Stimulated activated CD4-positive, alpha-beta T cell treated with anti-CD3 and anti-CD28 coated beads, TNF-alpha, amount 100 ng/mL, for 1 hour (primary cell): ENCODE data around the gene SKIC2.
"Not testable (repeated sequence)": the region's sequence is repeated elsewhere in the genome, so short reads cannot be mapped to it uniquely, and the experiment has no call there.

Experiments
- DNase-seq, 3 donors: peaks; one replicate each; pipeline ENCODE4 v3.0.0-alpha.2; 2020; ENCODE audit warnings: low read depth in 3 of 3, low spot score in 1 of 3

Gene SKIC2

DNA sequence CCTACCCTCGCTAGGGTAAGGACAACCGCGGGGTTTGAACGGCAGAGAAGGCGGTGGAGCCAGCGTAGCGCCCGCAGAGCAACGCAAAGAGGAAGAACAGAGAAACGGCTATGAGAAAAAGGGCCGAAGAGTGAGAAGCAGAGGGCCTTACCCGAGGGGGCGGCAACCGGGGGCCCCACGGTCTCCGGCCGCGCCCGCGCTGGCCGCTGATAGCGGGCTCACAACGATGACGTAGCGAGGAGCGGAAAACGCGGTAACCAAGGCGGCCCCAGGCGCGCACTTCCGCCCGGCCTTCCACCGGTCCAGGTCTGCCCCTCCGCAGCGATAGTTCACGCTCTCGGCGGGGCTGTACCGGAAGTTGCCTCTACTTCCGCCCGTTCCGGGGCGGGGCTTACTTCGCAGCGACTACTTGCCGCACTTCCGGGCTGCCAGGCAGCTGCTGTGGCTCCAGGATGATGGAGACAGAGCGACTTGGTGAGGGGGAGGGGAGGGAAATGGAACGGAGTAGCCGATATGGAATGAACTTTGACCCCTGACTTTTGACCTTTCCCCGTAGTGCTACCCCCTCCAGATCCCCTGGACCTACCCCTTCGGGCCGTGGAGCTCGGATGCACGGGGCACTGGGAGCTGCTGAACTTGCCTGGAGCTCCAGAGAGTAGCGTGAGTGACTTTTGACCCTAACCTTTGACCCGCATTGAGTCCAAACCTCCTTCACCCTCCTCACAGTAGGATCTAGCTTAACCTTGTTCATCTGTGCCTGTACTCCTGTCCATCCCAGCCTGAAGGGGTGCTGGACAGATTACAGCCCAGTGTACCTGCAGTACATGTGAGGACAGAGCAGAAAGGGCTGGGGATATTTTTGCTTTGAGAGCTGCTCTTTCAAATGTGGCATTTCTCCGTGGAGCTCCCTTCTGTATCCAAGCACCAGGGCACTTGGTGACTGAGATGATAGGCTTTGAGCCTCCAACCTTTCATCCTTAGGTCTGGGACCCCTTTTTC, at the start of gene SKIC2, which contains the start of gene NELFE:
Gene SKIC2 (plus strand): TSS at position 435 of the 999 bp plus-strand sequence. CDS start 18 bp downstream, at position 453.
Gene NELFE (minus strand): TSS at position 231 of the 999 bp plus-strand sequence. CDS start 525 bp downstream, outside the sequence.
- peak; percentile 94 to 95 (median 95) for DNase-seq

DNA sequence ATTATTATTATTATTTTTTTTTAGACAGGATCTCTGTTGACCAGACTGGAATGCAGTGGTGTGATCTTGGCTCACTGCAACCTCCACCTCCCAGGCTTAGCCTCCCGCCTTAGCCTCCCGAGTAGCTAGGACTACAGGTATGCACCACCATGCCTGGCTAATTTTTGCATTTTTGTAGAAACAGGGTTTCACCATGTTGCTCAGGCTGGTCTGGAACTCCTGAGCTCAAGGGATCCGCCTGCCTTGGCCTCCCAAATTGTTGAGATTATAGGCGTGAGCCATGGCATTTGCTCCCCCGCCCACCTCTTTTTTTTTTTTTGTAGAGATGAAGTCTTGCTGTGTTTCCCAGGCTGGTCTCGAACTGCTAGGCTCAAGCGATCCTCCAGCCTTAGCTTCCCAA, 49.7 kb upstream of the SKIC2 start:
- not testable (repeated sequence) for DNase-seq

DNA sequence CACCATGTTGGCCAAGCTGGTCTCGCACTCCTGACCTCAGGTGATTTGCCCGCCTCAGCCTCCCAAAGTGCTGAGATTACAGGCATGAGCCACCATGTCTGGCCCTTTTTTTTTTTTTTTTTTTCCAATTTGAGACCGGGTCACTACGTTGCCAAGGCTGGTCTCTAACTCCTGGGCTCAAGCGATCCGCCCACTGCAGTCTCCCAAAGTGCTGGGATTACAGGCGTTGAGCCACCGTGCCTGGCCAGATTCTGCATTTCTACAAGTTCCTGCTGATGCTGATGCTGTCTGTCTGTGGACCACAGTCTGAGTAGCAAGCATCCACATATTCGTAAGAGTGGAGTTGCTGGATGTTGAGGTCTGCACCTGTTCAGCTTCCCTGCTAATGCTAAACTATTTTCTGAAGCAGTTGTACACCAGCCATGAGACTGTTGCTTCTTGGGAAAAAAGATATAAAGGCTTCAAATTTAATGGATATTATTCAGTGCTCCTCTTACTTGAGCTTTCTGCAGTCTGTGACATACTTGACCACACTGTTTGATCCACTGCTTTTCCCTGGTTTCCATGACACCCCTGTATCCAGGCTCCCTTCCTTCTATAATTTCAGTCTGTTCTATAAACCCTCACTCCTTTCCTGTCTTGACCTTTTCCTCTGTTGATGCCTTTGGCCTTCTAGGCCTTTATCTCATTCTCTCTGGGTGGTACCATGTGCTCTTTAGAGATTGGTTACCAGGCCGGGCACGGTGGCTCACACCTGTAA, 47.0 kb upstream of the SKIC2 start:
- no peak for DNase-seq

DNA sequence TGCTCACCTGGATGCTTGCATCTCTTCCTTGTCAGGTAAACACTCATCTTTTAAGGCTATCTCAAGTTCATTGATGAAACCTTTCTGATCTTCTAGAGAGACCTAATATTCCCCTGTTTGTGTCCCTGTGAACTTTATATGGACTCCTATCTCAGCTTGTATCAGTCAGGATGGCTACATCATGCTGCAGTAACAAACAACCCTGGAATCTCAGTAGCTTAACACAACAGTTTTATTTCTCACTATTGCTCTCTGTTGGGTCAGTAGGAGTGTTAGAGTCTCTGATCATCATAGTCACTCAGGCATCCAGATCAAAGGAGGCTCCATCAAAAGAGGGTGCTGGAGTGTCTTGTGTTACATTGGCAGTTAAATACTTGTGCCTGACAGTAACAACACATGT, 43.6 kb upstream of the SKIC2 start:
- no peak for DNase-seq

DNA sequence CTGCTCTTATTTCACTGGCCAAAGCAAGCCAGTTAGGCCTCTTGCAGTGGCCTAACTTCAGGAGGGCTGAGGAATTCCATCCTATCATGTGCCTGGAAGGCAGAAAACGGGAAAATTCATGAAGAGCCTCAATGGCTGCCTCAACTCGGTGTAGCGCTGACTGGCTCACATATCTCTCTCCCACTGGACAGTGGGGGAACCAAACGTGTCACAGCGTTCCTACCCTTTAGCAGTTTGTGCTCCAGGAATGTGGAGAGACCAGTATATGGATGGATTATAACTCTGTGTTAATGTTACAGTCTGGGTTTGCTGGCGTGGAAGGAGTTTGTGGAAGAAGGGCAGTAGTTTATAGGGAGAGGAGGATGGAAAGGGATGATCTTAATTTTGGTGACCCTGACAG, 43.2 kb upstream of the SKIC2 start:
- no peak for DNase-seq

DNA sequence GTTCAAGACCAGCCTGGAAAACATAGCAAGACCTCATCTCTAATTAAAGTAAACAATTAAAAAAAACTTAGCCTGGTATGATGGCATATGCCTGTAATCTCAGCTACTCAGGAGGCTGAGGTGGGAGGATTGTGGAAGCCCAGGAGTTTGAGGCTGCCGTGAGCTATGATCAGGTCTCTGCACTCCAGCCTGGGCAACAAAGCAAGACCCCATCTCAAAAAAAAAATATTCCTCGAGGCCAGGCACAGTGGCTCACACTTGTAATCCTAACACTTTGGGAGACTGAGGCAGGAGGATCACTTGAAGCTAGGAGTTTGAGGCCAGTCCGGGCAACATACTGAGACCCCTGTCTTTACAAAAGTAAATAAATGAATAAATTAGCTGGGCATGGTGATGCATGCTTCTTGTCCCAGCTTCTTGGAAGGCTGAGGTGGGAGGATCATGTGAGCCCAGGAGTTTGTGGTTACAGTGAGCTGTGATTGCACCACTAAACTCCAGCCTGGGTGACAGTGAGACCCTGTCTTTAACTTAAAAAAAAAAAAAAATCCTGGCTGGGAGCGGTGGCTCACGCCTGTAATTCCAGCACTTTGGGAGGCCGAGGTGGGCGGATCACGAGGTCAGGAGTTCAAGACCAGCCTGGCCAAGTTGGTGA, 40.8 kb upstream of the SKIC2 start:
- DNase-seq: no peak

DNA sequence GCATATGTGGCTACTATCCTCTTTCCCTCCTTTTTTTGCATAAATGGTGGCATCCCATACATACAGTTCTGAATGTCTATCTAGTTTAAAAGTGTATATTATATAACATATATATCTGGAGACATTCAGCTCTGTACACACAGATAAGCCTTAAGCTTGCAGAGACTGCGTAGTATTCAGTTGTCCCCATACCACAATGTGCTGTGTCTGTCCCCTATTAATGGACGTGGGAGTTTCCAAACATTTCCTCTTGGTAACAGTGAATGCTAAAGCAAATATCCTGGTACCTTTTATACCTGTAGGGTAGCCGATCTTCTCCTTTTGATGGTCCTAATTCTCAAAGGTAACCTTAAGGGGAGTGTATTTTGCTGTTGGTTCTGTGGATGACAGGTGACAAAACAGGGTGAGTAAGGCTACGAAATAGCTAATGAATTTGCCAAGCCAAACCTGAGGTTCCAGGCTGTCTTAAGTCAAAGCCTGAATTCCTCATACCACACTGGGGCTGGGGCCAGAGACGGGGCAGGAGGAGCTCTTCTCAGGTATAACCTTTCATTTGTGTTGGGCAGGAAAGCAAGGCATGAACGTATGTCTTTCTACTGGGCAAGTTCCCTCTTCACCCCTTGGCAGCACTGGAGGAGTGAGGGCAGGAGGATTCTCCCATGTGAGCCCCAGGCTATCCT, 39.2 kb upstream of the SKIC2 start:
- DNase-seq: no peak

DNA sequence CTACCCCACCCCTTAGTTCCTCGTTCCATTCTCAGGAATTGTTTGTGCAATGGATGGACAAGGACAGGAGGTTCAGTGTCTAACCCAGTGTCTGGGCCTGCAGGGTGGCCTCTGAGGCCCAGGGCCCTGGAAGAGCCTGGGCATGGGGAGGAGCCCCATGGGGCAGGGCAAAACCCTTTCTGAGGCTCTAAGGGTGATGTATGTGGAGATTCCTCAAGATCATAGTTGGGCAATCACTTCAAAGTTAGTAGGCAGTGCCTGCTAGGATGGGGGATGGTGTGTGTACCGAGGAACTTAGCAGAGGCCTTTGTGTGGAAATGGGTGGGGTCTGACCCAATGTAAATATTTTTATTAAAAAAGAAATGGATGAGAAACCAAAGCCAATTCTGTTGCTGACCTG, 38.2 kb upstream of the SKIC2 start:
- DNase-seq: no peak

DNA sequence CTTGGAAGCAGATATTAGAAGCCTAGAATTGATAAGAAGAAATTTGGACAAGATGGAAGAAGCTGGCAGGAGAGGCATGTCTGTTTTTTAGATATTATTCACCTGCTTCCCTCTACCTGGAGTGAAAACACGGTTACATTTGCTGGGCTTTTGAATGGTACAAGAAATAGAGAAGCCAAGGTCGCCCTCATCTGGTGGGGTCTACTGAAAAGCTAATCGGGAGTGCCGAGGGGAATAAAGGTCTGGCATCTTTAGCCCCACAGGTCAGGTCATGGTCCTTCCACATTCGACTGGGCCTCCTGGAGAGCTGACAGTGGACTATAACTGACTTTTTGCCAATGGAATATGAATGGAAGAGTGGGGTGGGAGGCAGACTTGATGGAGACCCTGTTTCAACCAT, 36.0 kb upstream of the SKIC2 start:
- no peak for DNase-seq

DNA sequence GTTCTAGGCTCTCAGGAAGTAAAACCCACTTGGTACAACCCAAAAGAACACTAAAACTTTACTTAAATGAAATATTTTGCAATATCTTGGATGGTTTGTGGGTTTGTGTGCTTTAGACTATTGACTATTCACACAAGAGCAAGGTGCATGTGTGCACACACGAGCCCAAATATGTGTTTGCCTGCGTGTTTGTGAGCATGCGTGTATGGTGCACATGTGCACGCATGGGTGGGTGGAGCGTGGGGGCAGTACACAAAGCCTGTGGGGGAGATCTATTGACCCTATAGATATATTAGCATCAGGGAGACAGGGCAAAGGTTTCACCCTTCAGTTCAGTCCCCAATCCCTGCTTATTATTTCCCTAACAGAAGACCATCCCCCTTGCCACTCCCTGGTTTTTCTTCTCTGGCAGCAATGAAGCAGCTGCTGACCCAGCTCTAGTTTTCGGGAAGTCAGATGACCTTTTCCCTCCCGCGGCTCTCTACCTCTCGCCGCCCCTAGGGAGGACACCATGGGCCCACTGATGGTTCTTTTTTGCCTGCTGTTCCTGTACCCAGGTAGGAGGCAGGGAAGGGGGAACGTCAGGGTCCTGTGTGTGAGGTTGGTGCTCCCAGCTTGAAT, 31.6 kb upstream of the SKIC2 start, which contains the start of gene C2:
Gene C2 (plus strand): TSS at position 476 of the 621 bp plus-strand sequence. CDS start 36 bp downstream, at position 512.
- no peak for DNase-seq

DNA sequence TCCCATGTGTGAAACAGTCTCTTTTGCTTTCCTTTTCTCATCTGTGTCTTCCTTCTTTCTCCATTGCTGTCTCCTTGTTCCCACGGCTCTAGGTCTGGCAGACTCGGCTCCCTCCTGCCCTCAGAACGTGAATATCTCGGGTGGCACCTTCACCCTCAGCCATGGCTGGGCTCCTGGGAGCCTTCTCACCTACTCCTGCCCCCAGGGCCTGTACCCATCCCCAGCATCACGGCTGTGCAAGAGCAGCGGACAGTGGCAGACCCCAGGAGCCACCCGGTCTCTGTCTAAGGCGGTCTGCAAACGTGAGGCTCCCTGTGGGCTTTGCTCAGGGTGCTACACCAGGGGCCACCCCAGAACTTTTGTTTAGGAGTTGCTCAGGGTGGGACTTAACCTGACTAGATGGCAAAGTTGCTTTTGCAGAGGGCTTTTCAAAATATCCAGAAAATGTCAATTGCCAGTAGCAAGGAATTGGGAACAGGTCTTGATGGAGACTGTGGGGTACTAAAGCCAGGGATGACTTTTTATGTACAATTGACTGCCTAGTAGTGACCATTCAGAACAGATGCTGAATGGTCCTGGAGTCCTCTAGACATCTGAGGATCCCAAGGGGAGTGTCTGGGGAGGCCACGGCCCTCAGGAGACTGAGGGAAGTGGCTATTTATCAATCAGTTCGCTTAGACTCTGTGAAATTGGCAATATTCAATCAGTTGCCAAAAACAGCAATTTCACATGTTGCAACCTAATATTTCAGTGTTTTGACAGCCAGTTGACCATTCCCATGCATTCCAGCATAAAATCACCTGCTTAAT, 30.9 kb upstream of the SKIC2 start:
- DNase-seq: no peak

DNA sequence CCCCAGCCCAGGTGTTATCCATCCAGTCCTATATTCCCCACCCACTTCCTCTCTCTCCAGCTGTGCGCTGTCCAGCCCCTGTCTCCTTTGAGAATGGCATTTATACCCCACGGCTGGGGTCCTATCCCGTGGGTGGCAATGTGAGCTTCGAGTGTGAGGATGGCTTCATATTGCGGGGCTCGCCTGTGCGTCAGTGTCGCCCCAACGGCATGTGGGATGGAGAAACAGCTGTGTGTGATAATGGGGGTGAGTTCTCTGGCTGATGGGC, 30.4 kb upstream of the SKIC2 start:
- no peak for DNase-seq

DNA sequence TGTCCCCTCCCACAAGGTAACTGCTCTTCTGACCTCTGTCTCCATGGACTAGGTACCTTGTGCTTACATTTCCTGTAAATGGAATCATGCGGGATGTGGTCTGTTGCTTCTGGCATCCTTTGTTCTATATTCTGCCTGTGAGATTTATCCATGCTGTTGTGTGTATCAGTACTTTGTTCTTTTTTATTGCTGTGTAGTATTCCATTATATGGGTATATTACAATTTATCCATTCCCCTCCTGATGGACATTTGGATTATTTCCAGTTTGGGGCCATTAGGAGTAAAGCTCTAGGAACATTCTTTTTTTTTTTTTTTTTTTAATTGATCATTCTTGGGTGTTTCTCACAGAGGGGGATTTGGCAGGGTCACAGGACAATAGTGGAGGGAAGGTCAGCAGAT, 28.0 kb upstream of the SKIC2 start:
- no peak for DNase-seq

DNA sequence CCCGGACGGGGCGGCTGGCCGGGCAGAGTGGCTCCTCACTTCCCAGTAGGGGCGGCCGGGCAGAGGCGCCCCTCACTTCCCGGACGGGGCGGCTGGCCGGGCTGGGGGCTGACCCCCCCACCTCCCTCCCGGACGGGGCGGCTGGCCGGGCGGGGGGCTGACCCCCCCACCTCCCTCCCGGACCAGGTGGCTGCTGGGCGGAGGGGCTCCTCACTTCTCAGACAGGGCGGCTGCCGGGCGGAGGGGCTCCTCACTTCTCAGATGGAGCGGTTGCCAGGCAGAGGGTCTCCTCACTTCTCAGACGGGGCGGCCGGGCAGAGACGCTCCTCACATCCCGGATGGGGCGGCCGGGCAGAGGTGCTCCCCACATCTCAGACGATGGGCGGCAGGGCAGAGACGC, 26.8 kb upstream of the SKIC2 start:
- not testable (repeated sequence) for DNase-seq

DNA sequence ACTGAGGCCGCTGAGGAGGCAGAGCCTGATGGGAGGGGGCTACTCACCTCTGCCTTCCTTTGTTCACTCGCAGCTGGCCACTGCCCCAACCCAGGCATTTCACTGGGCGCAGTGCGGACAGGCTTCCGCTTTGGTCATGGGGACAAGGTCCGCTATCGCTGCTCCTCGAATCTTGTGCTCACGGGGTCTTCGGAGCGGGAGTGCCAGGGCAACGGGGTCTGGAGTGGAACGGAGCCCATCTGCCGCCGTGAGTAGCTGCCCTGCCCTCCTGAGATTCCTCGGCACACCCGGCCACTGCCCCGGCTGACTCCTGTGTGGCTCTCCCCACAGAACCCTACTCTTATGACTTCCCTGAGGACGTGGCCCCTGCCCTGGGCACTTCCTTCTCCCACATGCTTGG, 25.4 kb upstream of the SKIC2 start:
- no peak for DNase-seq

DNA sequence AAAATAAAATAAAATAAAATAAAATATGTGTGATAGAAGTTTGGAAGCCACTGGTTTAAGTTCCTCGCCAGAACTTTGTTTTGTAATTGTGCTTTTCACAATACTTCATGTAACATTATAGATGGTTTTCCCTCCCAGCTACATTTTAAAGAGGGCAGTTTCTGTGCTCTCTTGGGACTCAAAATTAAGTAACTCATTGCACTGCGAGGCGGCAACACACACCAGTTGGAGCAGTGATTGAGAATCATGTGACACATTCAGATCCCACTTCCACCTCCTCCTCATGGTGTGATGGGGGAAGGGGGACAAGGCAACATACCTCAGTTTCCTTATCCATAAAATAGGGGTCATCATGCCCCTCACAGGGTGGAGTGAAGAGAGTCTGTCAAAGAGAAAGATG, 24.0 kb upstream of the SKIC2 start:
- DNase-seq: no peak

DNA sequence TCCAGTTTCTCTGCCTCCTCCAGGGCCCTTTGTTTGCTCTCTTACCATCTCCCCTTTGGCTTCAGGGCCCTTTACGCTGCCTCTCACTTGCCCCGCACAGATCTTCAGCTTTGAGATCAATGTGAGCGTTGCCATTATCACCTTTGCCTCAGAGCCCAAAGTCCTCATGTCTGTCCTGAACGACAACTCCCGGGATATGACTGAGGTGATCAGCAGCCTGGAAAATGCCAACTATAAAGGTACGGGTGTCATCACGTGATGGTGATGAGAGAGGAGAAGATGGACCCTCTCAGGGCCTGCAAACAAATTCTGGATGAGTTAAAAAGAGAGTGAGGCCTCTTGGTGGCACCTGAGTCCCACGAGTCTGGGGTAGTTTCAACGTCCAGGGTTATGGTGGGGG, 23.2 kb upstream of the SKIC2 start:
- no peak for DNase-seq

DNA sequence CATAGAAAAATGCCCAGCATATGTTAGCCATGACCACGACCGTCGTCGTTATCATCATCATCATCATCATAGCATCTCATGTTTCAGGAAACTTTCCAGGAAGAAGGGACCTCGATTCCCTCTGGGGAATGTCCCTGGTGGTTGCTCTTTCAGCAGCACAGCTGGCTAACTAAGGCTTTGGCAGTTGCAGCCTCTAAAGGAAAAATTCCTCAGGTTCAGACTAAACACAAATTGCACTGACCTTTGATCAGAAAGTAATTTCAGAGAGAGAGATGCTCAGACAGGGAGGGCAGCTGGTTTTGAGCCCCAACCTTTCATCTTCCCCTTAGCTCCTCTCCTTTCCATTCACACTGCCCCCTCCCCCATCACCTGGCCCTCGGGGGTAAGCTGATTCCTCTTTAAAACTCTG, 18.7 kb upstream of the SKIC2 start:
- no peak for DNase-seq

DNA sequence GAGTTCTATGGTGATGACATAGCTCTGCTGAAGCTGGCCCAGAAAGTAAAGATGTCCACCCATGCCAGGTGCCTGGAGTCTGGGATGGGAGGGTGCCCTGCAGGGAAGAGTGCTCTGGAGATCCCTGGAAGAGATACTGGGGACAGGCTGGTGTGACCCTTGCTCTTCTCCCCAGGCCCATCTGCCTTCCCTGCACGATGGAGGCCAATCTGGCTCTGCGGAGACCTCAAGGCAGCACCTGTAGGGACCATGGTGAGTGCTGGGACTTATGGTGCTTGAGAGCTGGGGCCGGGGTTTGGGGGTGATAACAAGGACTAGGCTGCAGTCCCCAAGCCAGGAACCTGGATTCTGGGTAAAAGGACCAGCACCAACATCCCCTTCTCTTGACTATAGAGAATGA, 15.2 kb upstream of the SKIC2 start:
- no peak for DNase-seq

DNA sequence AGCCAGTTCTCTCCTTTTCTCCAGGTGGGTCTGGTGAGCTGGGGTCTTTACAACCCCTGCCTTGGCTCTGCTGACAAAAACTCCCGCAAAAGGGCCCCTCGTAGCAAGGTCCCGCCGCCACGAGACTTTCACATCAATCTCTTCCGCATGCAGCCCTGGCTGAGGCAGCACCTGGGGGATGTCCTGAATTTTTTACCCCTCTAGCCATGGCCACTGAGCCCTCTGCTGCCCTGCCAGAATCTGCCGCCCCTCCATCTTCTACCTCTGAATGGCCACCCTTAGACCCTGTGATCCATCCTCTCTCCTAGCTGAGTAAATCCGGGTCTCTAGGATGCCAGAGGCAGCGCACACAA, 13.8 kb upstream of the SKIC2 start:
- no peak for DNase-seq
